BLaER1 (cell line): ENCODE data around the gene R3HCC1L.

ENCODE experiments used
- H3K27ac ChIP-seq: shearing (Covaris generic); formaldehyde crosslinking; 2 replicates; pipeline ENCODE4 v1.8.1; 2022
- H3K27me3 ChIP-seq: shearing (Covaris generic); formaldehyde crosslinking; 2 replicates; pipeline ENCODE4 v1.8.1; 2022
- H3K36me3 ChIP-seq: shearing (Covaris generic); formaldehyde crosslinking; 2 replicates; pipeline ENCODE4 v1.8.1; 2022
- H3K4me1 ChIP-seq: shearing (Covaris generic); formaldehyde crosslinking; 2 replicates; pipeline ENCODE4 v1.8.1; 2022
- H3K4me2 ChIP-seq: shearing (Covaris generic); formaldehyde crosslinking; 2 replicates; pipeline ENCODE4 v1.8.1; 2022
- H3K4me3 ChIP-seq: shearing (Covaris generic); formaldehyde crosslinking; 2 replicates; pipeline ENCODE4 v1.8.1; 2022
- H3K9ac ChIP-seq: shearing (Covaris generic); formaldehyde crosslinking; 2 replicates; pipeline ENCODE4 v1.8.1; 2022
- H3K9me3 ChIP-seq: shearing (Covaris generic); formaldehyde crosslinking; 2 replicates; pipeline ENCODE4 v1.8.1; 2022
- H4K20me1 ChIP-seq: shearing (Covaris generic); formaldehyde crosslinking; 2 replicates; pipeline ENCODE4 v1.8.1; 2022
- Cebpa-rat ChIP-seq: shearing (Covaris generic); IDR thresholded peaks from 2 replicates; pipeline ENCODE4 v1.8.1; 2022

Gene R3HCC1L

GRCh38 chr10:98262571-98262970, 128.1 kb downstream of the R3HCC1L start:
- Histone ChIP-seq H3K36me3 (no peaks in the 10 kb centered on the region), H3K27ac (no peak overlapping the region), H3K9me3 (no peaks in the 10 kb centered on the region; the same call in 1 of the 2 replicates)

GRCh38 chr10:98263088-98263487, 128.6 kb downstream of the R3HCC1L start:
- Histone ChIP-seq H3K9ac (no peak overlapping the region), H3K4me3 (no peak overlapping the region), H3K4me2 (peak overlapping the region; percentile 64; the same call in 1 of the 2 replicates), H3K9me3 (no peaks in the 10 kb centered on the region; the same call in 1 of the 2 replicates), H3K27ac (no peak overlapping the region), H4K20me1 (no peaks in the 10 kb centered on the region), H3K27me3 (no peaks in the 10 kb centered on the region), H3K4me1 (peaks cover 90% of the 10 kb centered on the region), H3K36me3 (no peaks in the 10 kb centered on the region)
- no peak for TF ChIP-seq Cebpa-rat

More at GRCh38 chr10:98262571-98262970, 128.1 kb downstream of the R3HCC1L start:
- no peaks in the 10 kb centered on the region for H4K20me1 ChIP-seq
- H3K27me3 ChIP-seq = no peaks in the 10 kb centered on the region
- peaks cover 91% of the 10 kb centered on the region for H3K4me1 ChIP-seq
- TF ChIP-seq Cebpa-rat = no peak
- peak overlapping the region; percentile 64 for H3K4me2 ChIP-seq
- no peak overlapping the region for H3K9ac ChIP-seq
- no peak overlapping the region for H3K4me3 ChIP-seq

DNA sequence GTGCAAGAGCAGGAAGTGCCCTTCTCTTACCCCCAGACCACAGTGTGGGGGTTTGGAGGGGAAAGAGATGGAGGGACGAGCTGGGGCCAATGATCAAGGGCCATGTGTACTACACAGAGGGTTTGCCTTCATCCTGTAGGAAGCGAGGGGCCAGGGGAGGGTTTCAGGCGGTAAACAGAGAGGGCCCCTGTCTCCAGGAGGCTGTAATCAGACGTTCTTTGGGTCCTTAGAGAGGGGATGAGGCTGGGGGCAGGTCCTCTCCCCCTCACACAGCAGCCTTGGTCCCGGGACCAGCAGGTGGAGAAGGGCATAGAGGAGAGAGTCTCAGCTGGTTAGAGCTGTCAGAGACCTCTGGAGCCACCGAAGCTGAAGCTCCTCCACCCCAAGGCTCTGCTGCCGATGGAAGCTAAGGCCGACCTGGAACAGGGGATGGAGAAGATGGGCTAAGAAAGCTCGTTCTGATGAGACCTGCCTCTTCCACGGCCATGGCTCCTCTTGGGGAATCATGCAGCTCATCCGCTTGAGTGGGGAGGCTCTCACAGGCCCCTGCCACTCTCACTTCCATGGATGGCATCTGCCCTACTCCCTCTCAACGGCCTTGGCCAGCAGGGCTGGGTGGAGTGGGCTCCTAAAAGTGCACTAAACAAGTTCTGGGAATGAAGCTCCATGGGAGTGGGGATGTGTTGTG, 130.1 kb downstream of the R3HCC1L start:
- Histone ChIP-seq H4K20me1 (no peaks in the 10 kb centered on the region), H3K4me3 (no peak overlapping the region), H3K4me2 (peak overlapping the region; percentile 83), H3K27me3 (no peaks in the 10 kb centered on the region), H3K27ac (peak overlapping the region; percentile 48; the same call in 1 of the 2 replicates), H3K9me3 (no peaks in the 10 kb centered on the region; the same call in 1 of the 2 replicates), H3K36me3 (no peaks in the 10 kb centered on the region), H3K9ac (no peak overlapping the region), H3K4me1 (peaks cover 88% of the 10 kb centered on the region)
- TF ChIP-seq Cebpa-rat = no peak

GRCh38 chr10:98265403-98266378, 131.2 kb downstream of the R3HCC1L start:
- Histone ChIP-seq H3K9me3 (no peaks in the 10 kb centered on the region; the same call in 1 of the 2 replicates), H3K36me3 (no peaks in the 10 kb centered on the region), H3K9ac (0 out of 2 replicates have a peak overlapping the region, but pooled peaks have one; percentile 38), H3K4me3 (no peak overlapping the region), H3K27me3 (no peaks in the 10 kb centered on the region), H3K4me2 (peak overlapping the region; percentile 83), H3K27ac (peak overlapping the region; percentile 51), H3K4me1 (peaks cover 88% of the 10 kb centered on the region), H4K20me1 (no peaks in the 10 kb centered on the region)
- no peak for TF ChIP-seq Cebpa-rat

- peak overlapping the region; percentile 51; the same call in 1 of the 2 replicates for H3K27ac ChIP-seq
- H3K9ac ChIP-seq = 0 out of 2 replicates have a peak overlapping the region, but pooled peaks have one; percentile 38
- peak overlapping the region; percentile 83 for H3K4me2 ChIP-seq
- no peaks in the 10 kb centered on the region; the same call in 1 of the 2 replicates for H3K9me3 ChIP-seq
- H4K20me1 ChIP-seq = no peaks in the 10 kb centered on the region
- TF ChIP-seq Cebpa-rat = no peak
- H3K4me3 ChIP-seq = no peak overlapping the region
- H3K27me3 ChIP-seq = no peaks in the 10 kb centered on the region
- peaks cover 83% of the 10 kb centered on the region for H3K4me1 ChIP-seq
- no peaks in the 10 kb centered on the region for H3K36me3 ChIP-seq
Measured at GRCh38 chr10:98266647-98267046, 132.2 kb downstream of the R3HCC1L start.

DNA sequence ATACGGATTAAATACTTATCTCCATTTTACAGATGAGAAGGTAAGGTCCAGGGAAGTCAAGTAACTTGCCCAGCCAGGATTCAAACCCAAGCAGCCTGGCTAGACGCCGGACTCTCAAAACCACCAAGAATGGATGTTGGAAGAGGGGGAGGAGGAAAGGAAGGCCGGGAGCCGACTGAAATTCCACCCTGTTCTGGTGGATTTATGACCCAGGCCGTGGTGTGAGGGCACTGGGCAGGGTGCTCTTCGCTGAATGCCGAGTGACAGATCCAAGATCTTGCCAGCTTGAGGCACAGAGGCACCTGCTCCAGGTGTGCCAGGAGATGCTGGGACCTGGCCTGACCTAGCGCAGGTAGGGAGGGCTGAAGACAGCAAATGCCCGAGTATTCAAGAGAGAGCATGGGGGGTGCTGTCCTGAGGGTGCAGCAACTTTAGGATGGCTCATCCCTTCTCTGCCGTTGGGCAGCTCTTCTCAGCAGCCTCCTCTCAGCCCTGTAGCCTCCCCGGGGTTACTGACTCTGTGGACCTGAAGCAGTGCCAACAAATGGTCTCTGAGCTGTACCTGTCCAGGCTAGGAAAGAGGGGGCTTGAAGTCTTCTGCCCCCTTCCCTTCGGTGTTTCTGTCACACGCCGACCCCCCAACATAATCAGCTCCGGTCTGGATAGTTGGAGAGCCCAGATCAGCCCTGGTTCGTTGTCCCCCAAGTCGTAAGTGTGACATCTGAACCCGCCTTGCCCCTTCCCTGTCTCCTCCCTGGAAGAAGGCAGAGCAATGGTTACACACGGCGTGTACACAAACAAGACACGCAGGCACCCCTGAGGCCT, 132.8 kb downstream of the R3HCC1L start:
- Histone ChIP-seq H3K36me3 (no peaks in the 10 kb centered on the region), H3K9me3 (no peaks in the 10 kb centered on the region; the same call in 1 of the 2 replicates), H3K27me3 (no peaks in the 10 kb centered on the region), H4K20me1 (no peaks in the 10 kb centered on the region), H3K4me1 (peaks cover 81% of the 10 kb centered on the region), H3K27ac (peak overlapping the region; percentile 81), H3K4me2 (peak overlapping the region; percentile 83), H3K4me3 (peak overlapping the region; percentile 61), H3K9ac (peak overlapping the region; percentile 70)
- TF ChIP-seq Cebpa-rat = no peak

- Histone ChIP-seq H3K9me3 (no peaks in the 10 kb centered on the region), H3K4me3 (peak within 1 kb of the TSS; percentile 61), H3K4me2 (peak within 1 kb of the TSS; percentile 88), H3K4me1 (peaks cover 81% of the 10 kb centered on the region), H3K9ac (peak within 1 kb of the TSS; percentile 70), H3K27me3 (no peaks in the 10 kb centered on the region), H3K36me3 (no peaks in the 10 kb centered on the region), H3K27ac (peak within 1 kb of the TSS; percentile 81), H4K20me1 (no peaks in the 10 kb centered on the region)
- TF ChIP-seq Cebpa-rat = no peak
Measured at GRCh38 chr10:98267894-98268693, 133.6 kb downstream of the R3HCC1L start, which contains the start of gene LOXL4. TSS of gene LOXL4 (minus strand) at chr10:98268194. CDS start at chr10:98263019, 5,175 bp downstream.

- H3K27ac ChIP-seq = peak overlapping the region; percentile 51; the same call in 1 of the 2 replicates
- H3K4me2 ChIP-seq = peak overlapping the region; percentile 88
- TF ChIP-seq Cebpa-rat = no peak
- H3K9ac ChIP-seq = peak overlapping the region; percentile 40; the same call in 1 of the 2 replicates
- no peaks in the 10 kb centered on the region for H3K27me3 ChIP-seq
- H3K9me3 ChIP-seq = no peaks in the 10 kb centered on the region
- peaks cover 86% of the 10 kb centered on the region for H3K4me1 ChIP-seq
- H3K36me3 ChIP-seq = no peaks in the 10 kb centered on the region
- peak overlapping the region; percentile 61 for H3K4me3 ChIP-seq
- no peaks in the 10 kb centered on the region for H4K20me1 ChIP-seq
Measured at GRCh38 chr10:98268694-98269431, 134.4 kb downstream of the R3HCC1L start.
